NCI-H446 treated with DMSO at 0.1 percent for 48 hours (cell line): Measurements from ENCODE around the gene PTPRN2.

Experiments
- DNase-seq: peaks from one replicate; lab custom pipeline; 2025; lab: John Stamatoyannopoulos, UW

Gene PTPRN2

GRCh38 chr7:157886711-157887110 is 700.9 kb downstream of the PTPRN2 start:
- DNase-seq, result no peak

GRCh38 chr7:157886266-157886665 is 701.4 kb downstream of the PTPRN2 start:
- no peak for DNase-seq

- DNase-seq, result no peak
Observed at GRCh38 chr7:157885140-157885539, 702.5 kb downstream of the PTPRN2 start.

- DNase-seq, result no peak
Observed at GRCh38 chr7:157884461-157885062, 703.1 kb downstream of the PTPRN2 start.

- DNase-seq, result no peak
Observed at GRCh38 chr7:157881048-157881771, 706.4 kb downstream of the PTPRN2 start.

- DNase-seq, result no peak
Observed at GRCh38 chr7:157879391-157879790, 708.2 kb downstream of the PTPRN2 start.

GRCh38 chr7:157877298-157878090 is 710.1 kb downstream of the PTPRN2 start:
- DNase-seq, result no peak

- DNase-seq, result no peak
Observed at GRCh38 chr7:157876469-157877285, 710.9 kb downstream of the PTPRN2 start.

- no peak for DNase-seq
Observed at GRCh38 chr7:157875230-157876179, 712.1 kb downstream of the PTPRN2 start.

GRCh38 chr7:157874870-157875229 is 712.8 kb downstream of the PTPRN2 start:
- DNase-seq, result no peak

GRCh38 chr7:157874208-157874816 is 713.3 kb downstream of the PTPRN2 start:
- no peak for DNase-seq

DNA sequence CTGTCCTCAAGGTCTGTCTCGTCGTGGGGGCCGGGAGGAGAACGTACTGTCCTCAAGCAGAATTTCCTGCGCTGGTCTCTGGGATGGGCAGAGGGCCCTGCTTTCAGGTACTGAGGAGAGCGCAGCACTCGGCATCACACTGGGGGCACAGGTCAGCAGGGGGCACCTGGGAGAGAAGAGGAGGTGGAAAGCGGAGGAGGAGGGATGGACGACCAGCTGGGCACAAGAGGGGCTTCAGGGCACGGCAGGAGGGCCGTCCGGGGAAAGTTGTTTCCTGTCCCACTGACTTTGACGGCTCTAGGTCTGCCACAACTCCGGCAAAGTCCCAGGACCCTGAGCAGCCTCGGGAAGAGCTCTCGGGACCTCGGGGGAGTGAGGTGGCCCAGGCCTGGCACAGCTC is 714.0 kb downstream of the PTPRN2 start:
- DNase-seq, result no peak

- DNase-seq, result no peak
Observed at GRCh38 chr7:157873181-157873580, 714.4 kb downstream of the PTPRN2 start.

DNA sequence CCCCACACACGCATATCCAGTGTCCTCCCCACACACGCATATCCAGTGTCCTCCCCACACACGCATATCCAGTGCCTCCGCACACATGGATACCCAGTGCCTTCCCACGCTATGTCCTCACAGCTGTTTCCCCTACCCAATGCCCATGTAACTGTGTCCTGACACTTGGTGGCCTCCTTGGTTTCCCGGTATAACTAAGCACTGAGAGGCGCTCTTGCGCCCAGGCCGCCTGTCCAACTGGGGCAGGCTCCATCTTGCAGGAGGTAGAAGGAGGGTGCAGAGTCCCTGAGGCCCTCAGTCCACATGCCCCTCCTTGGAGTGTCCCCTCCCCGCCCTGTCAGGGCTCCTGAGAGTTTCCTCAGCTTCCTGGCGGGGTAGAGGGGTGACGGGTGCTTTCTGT is 715.2 kb downstream of the PTPRN2 start:
- no peak for DNase-seq

- DNase-seq, result no peak
Observed at GRCh38 chr7:157871681-157872080, 715.9 kb downstream of the PTPRN2 start.

DNA sequence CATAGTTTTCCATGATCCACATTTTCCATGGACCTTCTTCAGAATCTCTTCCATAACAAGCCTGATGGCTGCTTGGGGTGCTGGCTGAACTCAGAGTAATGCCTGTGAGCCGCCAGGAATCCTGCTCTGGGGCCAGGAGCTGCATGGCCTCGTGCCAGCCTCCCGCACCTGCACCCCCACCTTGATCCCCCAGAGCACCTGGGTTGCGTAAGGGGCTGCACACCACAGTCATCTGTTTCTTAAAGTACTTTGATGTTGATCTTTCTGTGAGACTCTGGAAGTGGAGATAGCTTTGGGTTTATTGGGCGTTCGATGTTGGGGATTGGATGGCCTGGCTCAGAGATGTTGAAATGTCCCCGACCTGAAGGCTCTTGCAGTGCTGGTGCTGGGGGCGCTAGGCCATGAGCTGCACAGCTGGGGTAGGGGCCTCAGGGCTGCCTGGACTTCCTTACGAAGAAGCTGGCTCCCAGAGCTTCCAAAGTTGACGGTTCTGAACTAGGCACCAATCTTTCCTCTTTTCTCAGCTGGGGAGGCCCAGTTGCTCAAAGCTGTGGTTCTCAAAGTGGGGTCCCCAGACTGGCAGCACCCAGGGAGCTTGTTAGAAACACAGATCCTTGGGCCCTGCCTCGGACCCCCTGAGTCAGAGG is 716.9 kb downstream of the PTPRN2 start:
- DNase-seq, result no peak

DNA sequence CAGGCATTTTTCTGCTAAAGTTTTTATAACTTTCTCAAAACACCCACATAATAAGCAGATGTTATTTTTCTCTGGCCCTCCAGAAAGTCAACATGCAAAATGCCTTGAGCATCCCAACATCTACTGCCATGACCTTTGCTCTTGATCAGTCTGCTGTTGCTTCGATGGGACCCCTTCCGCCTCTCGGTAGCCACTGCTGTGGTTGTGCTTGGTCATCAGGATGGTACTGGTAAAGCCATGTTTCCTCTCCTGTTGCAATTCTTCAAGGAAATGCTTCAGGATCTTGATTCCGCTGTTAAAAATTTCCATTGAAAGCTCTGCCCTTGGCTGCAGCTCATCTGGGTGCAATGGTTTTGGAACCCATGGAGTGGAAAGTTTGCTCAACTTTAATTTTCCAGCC is 717.8 kb downstream of the PTPRN2 start:
- DNase-seq, result no peak

DNA sequence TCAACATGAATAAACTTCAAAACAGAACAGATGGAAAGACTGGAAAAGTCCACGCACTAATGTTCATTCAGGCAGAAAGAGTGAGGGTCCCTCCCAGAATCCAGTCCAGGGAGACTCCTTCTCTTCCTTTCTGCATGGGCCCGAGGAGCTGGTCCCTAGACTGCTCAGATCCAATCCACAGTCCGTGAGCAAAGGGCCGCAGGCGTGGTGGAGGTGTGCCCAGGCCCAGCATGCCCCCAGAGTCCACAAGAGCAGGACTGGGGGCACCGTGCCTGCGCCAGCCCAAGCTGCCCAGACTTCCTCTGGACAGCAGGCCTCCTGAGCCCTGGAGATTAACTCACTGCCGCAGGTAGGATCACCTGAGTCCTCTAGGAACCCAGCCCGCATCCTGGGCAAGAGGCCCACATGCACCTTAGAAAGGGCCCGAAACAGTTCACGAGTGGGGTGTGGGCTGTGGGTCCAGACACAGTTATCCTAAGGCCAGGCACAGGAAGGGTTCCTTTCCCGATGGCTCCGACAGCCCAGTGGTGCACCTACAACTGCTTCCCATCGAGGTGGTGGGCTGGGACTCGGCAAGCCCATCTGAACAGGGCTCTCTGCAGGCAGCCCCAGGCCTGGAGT is 719.8 kb downstream of the PTPRN2 start:
- DNase-seq, result no peak

GRCh38 chr7:157866336-157866924 is 721.2 kb downstream of the PTPRN2 start:
- no peak for DNase-seq
